Right renal pelvis (tissue), 4 donors: Measurements from ENCODE around the gene CHCHD6. TPM values are rescaled to one million over a fixed set of nuclear protein-coding genes. Genes with fewer than 3 reads are reported as not detected.

Source experiments
- DNase-seq, 4 donors: peaks; one replicate each; pipeline ENCODE4 v3.0.0-alpha.2; 2013; ENCODE audit warnings: low read depth in 4 of 4, low spot score in 3 of 4, missing footprints in 1 of 4
- polyA plus RNA-seq, 4 donors: library from polyadenylated mRNA; unstranded; fragments of 120-200 nt; gene quantifications; one replicate each; pipeline ENCODE4 v1.2.1, GENCODE V29; 2013; ENCODE audit not compliant: insufficient read length in 4 of 4

Gene CHCHD6
- polyA plus RNA-seq, 4 donors: 17.5 to 23.2 (median 18.1) TPM

- DNase-seq: no peak
Measured at GRCh38 chr3:126984391-126985131, 280.5 kb downstream of the CHCHD6 start.

GRCh38 chr3:126985132-126985985 is 281.3 kb downstream of the CHCHD6 start:
- no peak for DNase-seq

GRCh38 chr3:126986001-126986400 is 282.0 kb downstream of the CHCHD6 start:
- DNase-seq: no peak

- DNase-seq: no peak
Measured at GRCh38 chr3:126987129-126987528, 283.1 kb downstream of the CHCHD6 start.

GRCh38 chr3:126987596-126987995 is 283.6 kb downstream of the CHCHD6 start:
- DNase-seq: no peak

- no peak for DNase-seq
Measured at GRCh38 chr3:126988451-126989021, 284.5 kb downstream of the CHCHD6 start.

GRCh38 chr3:126989316-126990023 is 285.4 kb downstream of the CHCHD6 start:
- no peak for DNase-seq

- no peak for DNase-seq
Measured at GRCh38 chr3:126990024-126990700, 286.1 kb downstream of the CHCHD6 start.

GRCh38 chr3:126990890-126991289 is 286.9 kb downstream of the CHCHD6 start:
- DNase-seq: no peak

GRCh38 chr3:126991366-126992200 is 287.5 kb downstream of the CHCHD6 start:
- no peak for DNase-seq

- DNase-seq: no peak
Measured at GRCh38 chr3:126992216-126992615, 288.2 kb downstream of the CHCHD6 start.

- no peak for DNase-seq
Measured at GRCh38 chr3:126992776-126993175, 288.7 kb downstream of the CHCHD6 start.

- no peak for DNase-seq
Measured at GRCh38 chr3:126993436-126993835, 289.4 kb downstream of the CHCHD6 start.

GRCh38 chr3:126994661-126995245 is 290.7 kb downstream of the CHCHD6 start:
- DNase-seq: no peak

GRCh38 chr3:126995254-126995780 is 291.3 kb downstream of the CHCHD6 start:
- no peak for DNase-seq

GRCh38 chr3:126995926-126996512 is 292.0 kb downstream of the CHCHD6 start:
- DNase-seq: no peak

- DNase-seq: no peak
Measured at GRCh38 chr3:126996905-126997304, 292.9 kb downstream of the CHCHD6 start.

- DNase-seq: no peak
Measured at GRCh38 chr3:126997455-126998038, 293.5 kb downstream of the CHCHD6 start.
